Rectal smooth muscle tissue (tissue), 1 donor: Measurements from ENCODE around the gene C6orf136.

Experiments
- H3K27ac ChIP-seq: one replicate; pipeline ENCODE4 v1.7.0; 2013; ENCODE audit warnings: low read depth, low read length, inconsistent platforms
- H3K27me3 ChIP-seq: one replicate; pipeline ENCODE4 v1.7.0; 2013; ENCODE audit warnings: low read length; ENCODE audit not compliant: control insufficient read depth, insufficient read depth
- H3K36me3 ChIP-seq: one replicate; pipeline ENCODE4 v1.7.0; 2013; ENCODE audit warnings: low read length; ENCODE audit not compliant: control insufficient read depth, insufficient read depth
- H3K4me1 ChIP-seq: one replicate; pipeline ENCODE4 v1.7.0; 2013; ENCODE audit warnings: low read length; ENCODE audit not compliant: control insufficient read depth, insufficient read depth
- H3K4me3 ChIP-seq: one replicate; pipeline ENCODE4 v1.7.0; 2013; ENCODE audit warnings: low read length
- H3K9ac ChIP-seq: one replicate; pipeline ENCODE4 v1.7.0; 2013; ENCODE audit warnings: low read length

Gene C6orf136

GRCh38 chr6:30686908-30687658 is 40.1 kb downstream of the C6orf136 start:
- H3K27ac ChIP-seq = peak overlapping the region; percentile 99
- H3K4me3 ChIP-seq = peak overlapping the region; percentile 66
- H3K27me3 ChIP-seq = no peaks in the 10 kb centered on the region
- no peaks in the 10 kb centered on the region for H3K36me3 ChIP-seq
- peaks cover 47% of the 10 kb centered on the region for H3K4me1 ChIP-seq
- peak overlapping the region; percentile 89 for H3K9ac ChIP-seq

- Histone ChIP-seq H3K27me3 (no peaks in the 10 kb centered on the region), H3K27ac (peak overlapping the region; percentile 99), H3K4me3 (peak overlapping the region; percentile 66), H3K4me1 (peaks cover 39% of the 10 kb centered on the region), H3K36me3 (no peaks in the 10 kb centered on the region), H3K9ac (peak overlapping the region; percentile 45)
These were observed 40.9 kb downstream of the C6orf136 start for GRCh38 chr6:30687659-30688431.

DNA sequence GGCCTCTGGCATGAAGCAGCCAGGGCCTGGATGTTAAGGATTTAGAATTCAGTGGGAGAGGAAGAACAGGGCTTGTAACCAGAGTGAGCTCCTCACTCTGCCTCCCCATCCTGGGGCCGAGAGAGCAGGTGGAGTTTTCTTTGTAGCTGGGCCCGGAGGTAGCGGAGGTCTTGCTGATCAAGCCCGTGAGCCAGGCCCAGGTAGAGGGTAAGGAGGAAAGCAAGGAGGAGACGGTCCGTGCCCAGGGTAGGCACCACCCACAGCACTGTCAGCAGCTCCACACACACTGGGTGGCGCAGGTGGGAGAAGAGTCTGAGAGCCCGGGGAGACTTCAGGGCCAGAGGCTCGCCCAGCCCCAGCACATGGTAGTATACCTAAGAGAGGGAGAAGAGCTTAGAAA is 41.6 kb downstream of the C6orf136 start:
- H3K9ac ChIP-seq = no peak overlapping the region

GRCh38 chr6:30689022-30689865 is 42.3 kb downstream of the C6orf136 start:
- Histone ChIP-seq H3K4me1 (peaks cover 33% of the 10 kb centered on the region), H3K4me3 (no peak overlapping the region), H3K9ac (no peak overlapping the region), H3K27me3 (no peaks in the 10 kb centered on the region), H3K27ac (peak overlapping the region; percentile 99), H3K36me3 (no peaks in the 10 kb centered on the region)

More for the DNA sequence above, 41.6 kb downstream of the C6orf136 start:
- peak overlapping the region; percentile 99 for H3K27ac ChIP-seq
- no peaks in the 10 kb centered on the region for H3K36me3 ChIP-seq
- H3K4me1 ChIP-seq = peaks cover 33% of the 10 kb centered on the region
- H3K27me3 ChIP-seq = no peaks in the 10 kb centered on the region
- no peak overlapping the region for H3K4me3 ChIP-seq

DNA sequence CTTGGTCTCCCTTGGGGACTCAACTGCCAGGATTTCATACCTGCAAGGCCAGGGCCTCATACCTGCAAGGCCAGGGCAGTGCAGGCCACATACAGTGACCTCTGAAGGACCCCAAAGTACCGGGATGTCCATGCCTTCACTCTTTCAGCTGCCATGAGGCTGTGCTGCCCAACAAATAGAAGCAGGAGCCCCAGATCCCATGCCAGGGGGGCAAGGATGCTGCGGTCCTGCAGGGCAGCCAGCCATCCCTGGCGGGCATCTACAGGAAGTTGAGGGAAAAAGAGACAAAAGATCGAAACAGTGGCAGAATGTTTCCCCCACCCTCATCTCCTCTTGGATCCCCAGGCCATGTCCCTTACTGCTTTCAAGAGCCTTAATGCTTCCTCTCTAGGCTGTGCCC is 43.1 kb downstream of the C6orf136 start:
- peaks cover 33% of the 10 kb centered on the region for H3K4me1 ChIP-seq
- no peaks in the 10 kb centered on the region for H3K27me3 ChIP-seq
- H3K4me3 ChIP-seq = peak overlapping the region; percentile 80
- H3K27ac ChIP-seq = peak overlapping the region; percentile 99
- H3K36me3 ChIP-seq = no peaks in the 10 kb centered on the region
- no peak overlapping the region for H3K9ac ChIP-seq

GRCh38 chr6:30690403-30691207 is 43.7 kb downstream of the C6orf136 start, which contains the start of gene NRM:
Gene NRM (minus strand): TSS chr6:30690984. CDS start chr6:30690974, 10 bp downstream.
- H3K36me3 ChIP-seq = no peaks in the 10 kb centered on the region
- peak within 1 kb of the TSS; percentile 99 for H3K27ac ChIP-seq
- peak within 1 kb of the TSS; percentile 80 for H3K4me3 ChIP-seq
- H3K4me1 ChIP-seq = peaks cover 33% of the 10 kb centered on the region
- H3K9ac ChIP-seq = no peak within 1 kb of the TSS
- H3K27me3 ChIP-seq = no peaks in the 10 kb centered on the region

DNA sequence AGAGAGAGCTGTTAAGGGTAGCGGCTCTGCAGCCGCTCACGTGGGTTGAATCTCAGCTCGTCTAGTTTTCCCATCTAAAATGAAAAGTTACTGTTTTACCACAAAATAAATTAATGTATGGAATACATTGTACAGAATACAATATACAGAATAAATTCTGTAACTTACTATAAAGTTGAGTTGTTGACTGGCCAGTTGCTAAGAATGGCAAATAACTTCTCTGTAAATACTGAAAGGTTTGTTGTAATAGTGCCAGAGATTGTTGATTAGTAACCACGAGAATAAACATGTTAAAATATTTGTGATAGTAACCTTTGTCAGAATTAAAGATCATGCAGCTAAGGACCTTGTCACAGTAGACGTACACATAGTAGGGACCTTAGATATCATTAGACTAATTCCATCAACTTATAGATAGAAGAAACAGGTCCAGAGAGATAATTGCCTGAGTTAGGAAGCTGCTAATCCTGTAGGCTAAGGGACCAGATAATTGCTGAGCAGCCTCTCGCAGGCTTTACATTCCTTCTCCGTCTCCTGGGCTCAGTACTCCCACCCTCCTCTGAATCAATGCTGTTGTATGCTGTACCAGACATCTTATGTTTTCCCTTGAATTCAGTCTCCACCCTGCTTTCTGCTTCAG is 44.4 kb downstream of the C6orf136 start:
- Histone ChIP-seq H3K27ac (peak overlapping the region; percentile 99), H3K4me3 (peak overlapping the region; percentile 40), H3K4me1 (peaks cover 33% of the 10 kb centered on the region), H3K9ac (no peak overlapping the region), H3K36me3 (no peaks in the 10 kb centered on the region), H3K27me3 (no peaks in the 10 kb centered on the region)

DNA sequence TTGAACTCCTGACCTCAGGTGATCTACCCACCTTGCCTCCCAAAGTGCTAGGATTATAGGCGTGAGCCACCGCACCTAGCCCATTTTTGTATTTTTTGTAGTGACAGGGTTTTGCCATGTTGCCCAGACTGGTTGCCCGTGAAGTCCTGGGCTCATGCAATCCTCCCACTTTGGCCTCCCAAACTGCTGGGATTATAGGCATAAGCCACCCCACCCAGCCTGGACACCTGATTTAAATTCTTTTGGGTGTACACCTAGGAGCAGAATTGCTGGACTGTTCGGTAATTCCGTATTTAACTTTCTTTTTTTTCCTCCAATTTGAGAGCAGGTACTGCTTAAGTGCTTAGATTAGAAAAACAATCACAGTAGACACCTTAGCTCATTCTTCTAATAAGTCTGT is 49.5 kb downstream of the C6orf136 start:
- no peak overlapping the region for H3K27ac ChIP-seq
- peaks cover 2% of the 10 kb centered on the region for H3K4me1 ChIP-seq
- no peak overlapping the region for H3K9ac ChIP-seq
- no peak overlapping the region for H3K4me3 ChIP-seq
- H3K36me3 ChIP-seq = no peaks in the 10 kb centered on the region
- H3K27me3 ChIP-seq = no peaks in the 10 kb centered on the region

DNA sequence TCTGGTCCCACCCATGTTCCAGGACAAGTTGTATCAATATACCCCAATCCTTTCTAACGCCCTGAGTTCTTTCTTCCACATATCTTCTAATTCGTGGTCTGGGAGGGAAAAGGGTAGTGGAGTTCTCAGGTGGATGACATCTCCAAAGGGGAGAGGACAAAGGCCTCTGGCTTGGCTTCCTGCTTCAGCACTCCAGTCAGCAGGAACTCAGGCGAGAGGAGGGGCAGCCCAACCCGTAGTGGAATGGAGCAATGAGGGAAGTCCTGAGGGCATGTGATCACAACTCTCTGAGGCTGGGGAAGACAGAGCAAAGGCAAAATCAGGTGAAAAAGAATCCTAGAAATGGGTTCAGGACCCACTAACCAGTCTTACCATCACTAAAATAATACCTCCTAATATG is 53.4 kb downstream of the C6orf136 start:
- Histone ChIP-seq H3K27me3 (no peaks in the 10 kb centered on the region), H3K4me1 (no peaks in the 10 kb centered on the region), H3K36me3 (peaks cover 5% of the 10 kb centered on the region), H3K9ac (no peak overlapping the region), H3K27ac (no peak overlapping the region), H3K4me3 (no peak overlapping the region)
